A549 (cell line): Measurements from ENCODE around the gene PIP5KL1. TPM values are rescaled to one million over a fixed set of nuclear protein-coding genes. Genes with fewer than 3 reads are reported as not detected.

Experiments used
- ATAC-seq, 2 experiments: fragments of 200-7000 bp in 1 of 2; fragments of >200 bp in 1 of 2; cut with Nextera tagmentation in 1 of 2; cut with Tn5 transposase in 1 of 2; 3 replicates each; pipeline versions ENCODE4 v1.8.0 to v1.9.1; 2018 to 2020; ENCODE audit warnings: mild to moderate bottlenecking in 1 of 2, moderate library complexity in 1 of 2
- CTCF ChIA-PET: fragments of 300-600 bp; sonication (Branson Sonifier 250); formaldehyde crosslinking; extraction: SDS; loops from one replicate; lab custom pipeline; 2021; ENCODE audit warnings: antibody characterized with exemption, inconsistent platforms; lab: Yijun Ruan, JAX
- POLR2A ChIA-PET: fragments of 350-600 bp; formaldehyde crosslinking; extraction: SDS; loops from one replicate; lab custom pipeline; 2021; ENCODE audit warnings: antibody characterized with exemption, inconsistent platforms; lab: Yijun Ruan, JAX
- DNase-seq, 2 experiments: peaks; one replicate each; pipeline versions ENCODE4 v3.0.0 to v3.0.0-alpha.2; 2011 to 2016; ENCODE audit warnings: low read depth in 1 of 2, low spot score in 1 of 2
- FAIRE-seq: peaks from 2 replicates; lab custom pipeline; 2011; peaks lifted over from hg19 to GRCh38; lab: Jason Lieb, UNC
- H3K27ac ChIP-seq, 2 experiments: fragments of >200 bp; sonication (Bioruptor Twin); formaldehyde crosslinking; 3 replicates each; pipeline ENCODE4 v1.5.1; 2016 to 2017
- H3K4me1 ChIP-seq: fragments of >200 bp; sonication (Bioruptor Twin); formaldehyde crosslinking; 3 replicates; pipeline ENCODE4 v1.6.1; 2016
- H3K4me2 ChIP-seq: fragments of >200 bp; sonication (Bioruptor Twin); formaldehyde crosslinking; 3 replicates; pipeline ENCODE4 v1.6.1; 2016
- H3K4me3 ChIP-seq: fragments of >200 bp; sonication (Bioruptor Twin); formaldehyde crosslinking; 3 replicates; pipeline ENCODE4 v1.5.1; 2016
- H3K9me3 ChIP-seq: fragments of >200 bp; sonication (Bioruptor Twin); formaldehyde crosslinking; 3 replicates; pipeline ENCODE4 v1.6.1; 2016
- BHLHE40 ChIP-seq: IDR thresholded peaks from 2 replicates; pipeline ENCODE4 v1.6.1; 2012; ENCODE audit warnings: low read depth, low read length, inconsistent platforms
- E2F6 ChIP-seq: IDR thresholded peaks from 2 replicates; pipeline ENCODE4 v1.6.1; 2012; ENCODE audit warnings: low read depth, borderline replicate concordance
- EP300 ChIP-seq, 2 experiments: fragments of >200 bp; sonication (Bioruptor Twin); formaldehyde crosslinking; IDR thresholded peaks; 2 replicates in 1 of 2; 3 replicates in 1 of 2; pipeline ENCODE4 v1.6.1; 2016 to 2017
- FOSL2 ChIP-seq, 2 experiments: fragments of 450-650 bp in 1 of 2; fragments of >200 bp in 1 of 2; sonication (Bioruptor Twin) in 1 of 2; formaldehyde crosslinking; IDR thresholded peaks; 2 replicates each; pipeline versions ENCODE4 v1.5.0 to v1.6.1; 2016 to 2020; ENCODE audit warnings: mild to moderate bottlenecking in 1 of 2, moderate library complexity in 1 of 2
- GATA3 ChIP-seq: IDR thresholded peaks from 2 replicates; pipeline ENCODE4 v1.6.1; 2012; ENCODE audit warnings: borderline replicate concordance
- HEYL ChIP-seq: fragments of 250-450 bp; sonication (Bioruptor Pico); IDR thresholded peaks from 2 replicates; pipeline ENCODE4 v1.8.0; 2021; ENCODE audit warnings: mild to moderate bottlenecking, moderate library complexity
- HMGXB4 ChIP-seq: fragments of 250-450 bp; sonication (Bioruptor Pico); IDR thresholded peaks from 2 replicates; pipeline ENCODE4 v1.5.0; 2021; ENCODE audit warnings: mild to moderate bottlenecking, moderate library complexity, borderline replicate concordance
- JUN ChIP-seq, 2 experiments: fragments of >200 bp; sonication (Bioruptor Twin); formaldehyde crosslinking; IDR thresholded peaks; 2 replicates in 1 of 2; 3 replicates in 1 of 2; pipeline ENCODE4 v1.6.1; 2016 to 2017
- KDM1A ChIP-seq: fragments of 200-600 bp; sonication (generic); IDR thresholded peaks from 2 replicates; pipeline ENCODE4 v1.6.1; 2016; ENCODE audit warnings: low read depth, mild to moderate bottlenecking
- MAFK ChIP-seq: fragments of 450-650 bp; IDR thresholded peaks from 2 replicates; pipeline ENCODE4 v1.6.1; 2014; ENCODE audit not compliant: partially characterized antibody
- MAZ ChIP-seq: fragments of 150-350 bp; IDR thresholded peaks from 2 replicates; pipeline ENCODE4 v1.6.1; 2014; ENCODE audit warnings: antibody characterized with exemption, low read depth, low read length, borderline replicate concordance
- NFE2L2 ChIP-seq: fragments of 150-350 bp; conservative IDR thresholded peaks from 2 replicates; pipeline ENCODE4 v1.6.1; 2014; ENCODE audit warnings: low read length
- NR3C1 ChIP-seq: fragments of >200 bp; sonication (Bioruptor Twin); formaldehyde crosslinking; IDR thresholded peaks from 3 replicates; pipeline ENCODE4 v1.6.1; 2017
- PBX3 ChIP-seq: IDR thresholded peaks from 2 replicates; pipeline ENCODE4 v1.6.1; 2012
- RAD21 ChIP-seq, 2 experiments: fragments of >200 bp in 1 of 2; sonication (Bioruptor Twin) in 1 of 2; formaldehyde crosslinking in 1 of 2; IDR thresholded peaks in 1 of 2; conservative IDR thresholded peaks in 1 of 2; 2 replicates in 1 of 2; 3 replicates in 1 of 2; pipeline ENCODE4 v1.6.1; 2012 to 2018; ENCODE audit warnings: inconsistent platforms in 1 of 2
- RNF2 ChIP-seq: fragments of 200-600 bp; sonication (generic); IDR thresholded peaks from 2 replicates; pipeline ENCODE4 v1.6.1; 2016; ENCODE audit warnings: low read depth, mild to moderate bottlenecking, antibody characterized with exemption, moderate library complexity, borderline replicate concordance
- SMC3 ChIP-seq: fragments of >200 bp; sonication (Bioruptor Twin); formaldehyde crosslinking; IDR thresholded peaks from 3 replicates; pipeline ENCODE4 v1.6.1; 2018; ENCODE audit warnings: inconsistent platforms
- TP53 ChIP-seq: fragments of 250-450 bp; sonication (Bioruptor Pico); IDR thresholded peaks from 2 replicates; pipeline ENCODE4 v1.5.0; 2021; ENCODE audit warnings: mild to moderate bottlenecking, moderate library complexity
- WGBS: methylation state at CpG from one replicate; pipeline ENCODE4 v1.1.6; 2017; ENCODE audit errors: missing lambda C conversion rate; 5-methylcytosine and 5-hydroxymethylcytosine counted together
- polyA plus RNA-seq, 4 experiments: library from polyadenylated mRNA; depleted of rRNA in 3 of 4; stranded (reverse); fragments of >200 nt; fragmentation: RNase III in 1 of 4; extraction: RNeasy Plus Mini Kit Qiagen cat#74134 plus additional on column Dnase treatment in 1 of 4; gene quantifications; 2 replicates in 3 of 4; 3 replicates in 1 of 4; pipeline ENCODE4 v1.2.3, GENCODE V29; 2011 to 2017
- TF ChIP-seq, protein P1 (sequence below): fragments of >200 bp; sonication (Bioruptor Twin); formaldehyde crosslinking; IDR thresholded peaks from 3 replicates; pipeline ENCODE4 v1.5.1; 2016

Gene PIP5KL1
- polyA plus RNA-seq, 2 of the 4 experiments (the other 2 are of a cell fraction), result 2.4 to 2.5 TPM

DNA sequence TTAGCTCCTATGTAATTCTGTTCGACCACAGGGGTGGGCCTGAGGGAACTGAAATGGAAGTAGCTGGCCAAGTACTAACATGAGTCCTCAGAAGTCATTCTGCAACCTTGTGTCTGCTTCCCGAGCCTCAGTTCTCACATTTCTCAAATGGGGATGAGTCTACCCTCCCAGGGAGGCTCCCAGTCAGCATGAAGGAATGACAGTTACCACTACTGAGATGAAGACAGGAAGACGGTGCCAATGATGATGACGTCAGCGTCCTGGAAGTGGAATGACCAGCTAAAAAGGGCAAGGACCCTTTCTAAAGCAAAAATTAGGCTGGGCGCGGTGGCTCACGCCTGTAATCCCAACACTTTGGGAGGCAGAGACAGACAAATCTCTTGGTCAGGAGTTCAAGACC lies 6.8 kb downstream of the PIP5KL1 start:
- ChIA-PET POLR2A (no interaction called here), CTCF (interaction anchor here (0.7 to 7.0 kb wide), 19 partner anchors 14 to 709 kb away, joined by 3 to 83 read pairs (median 4); partner anchors contain the start of genes CDK9, ST6GALNAC6 and TOR2A)
- Histone ChIP-seq H3K27ac (peak overlapping the region; percentile 49 to 79; a peak in 4 of 6 replicates), H3K4me1 (peaks cover 52% of the 10 kb centered on the region), H3K9me3 (no peaks in the 10 kb centered on the region), H3K4me3 (no peak overlapping the region), H3K4me2 (peak overlapping the region; percentile 40)
- FAIRE-seq (no peak), ATAC-seq (peak in 1 of 2 experiments; percentile 1; a peak in 1 of 6 replicates), DNase-seq (peak in 1 of 2 experiments; percentile 74)
- 54% methylated on average over 8 of the region's 8 CpGs for WGBS
- TF ChIP-seq HMGXB4 (CRISPR knock-in tag) (no peak), MAFK (peak; percentile 85), FOSL2 (IDR thresholded peaks at IDR 0.05) (no peak), FOSL2 (CRISPR knock-in tag; IDR thresholded peaks at IDR 0.05) (peak; percentile 67)

- no peaks in the 10 kb centered on the region for H3K9me3 ChIP-seq
- peak overlapping the region; percentile 40; the same call in 1 of the 3 replicates for H3K4me2 ChIP-seq
- peaks cover 52% of the 10 kb centered on the region for H3K4me1 ChIP-seq
- ATAC-seq, result no peak
- TF ChIP-seq GATA3, result no peak
- no peak for TF ChIP-seq HEYL (CRISPR knock-in tag)
- TF ChIP-seq NR3C1, result no peak
- no peak for TF ChIP-seq EP300 (IDR thresholded peaks at IDR 0.05)
- TF ChIP-seq MAZ, result no peak
- no peak for TF ChIP-seq RNF2
- no peak for TF ChIP-seq BHLHE40
- no peak for TF ChIP-seq TP53
- TF ChIP-seq E2F6, result no peak
- no peak for TF ChIP-seq NFE2L2
- H3K27ac ChIP-seq, result peak overlapping the region in 1 of 2 experiments; percentile 79; a peak in 3 of 6 replicates
- no peak overlapping the region for H3K4me3 ChIP-seq
- no peak for DNase-seq
- ChIA-PET CTCF (interaction anchor here (0.5 to 7.0 kb wide), 20 partner anchors 10 to 418 kb away, joined by 3 to 83 read pairs (median 8); partner anchors contain the start of genes CDK9, PIP5KL1, ST6GALNAC6 and TOR2A), POLR2A (no interaction called here)
- FAIRE-seq, result no peak
- 86% methylated on average over 5 of the region's 6 CpGs for WGBS
Observed at GRCh38 chr9:127923046-127923445, 7.5 kb downstream of the PIP5KL1 start.

- H3K4me3 ChIP-seq, result peak overlapping the region; percentile 25; the same call in 1 of the 3 replicates
- ATAC-seq (peak; percentile 5 to 41; a peak in 3 of 6 replicates), DNase-seq (peak in 1 of 2 experiments; percentile 85)
Observed at GRCh38 chr9:127921557-127922120, 8.9 kb downstream of the PIP5KL1 start.

More at GRCh38 chr9:127921557-127922120, 8.9 kb downstream of the PIP5KL1 start:
- CTCF ChIA-PET, result interaction anchor here (0.5 to 7.0 kb wide), 84 partner anchors 8 to 706 kb away, joined by 3 to 83 read pairs (median 5); partner anchors contain the start of genes AK1, CDK9, DPM2 and PIP5KL1
- no peak for FAIRE-seq
- peak overlapping the region; percentile 83 for H3K4me2 ChIP-seq
- peak overlapping the region; percentile 79 to 90; a peak in 4 of 6 replicates for H3K27ac ChIP-seq
- WGBS, result 13% methylated on average over 30 of the region's 45 CpGs
- TF ChIP-seq KDM1A (peak; percentile 30; the same call in 1 of the 2 replicates), JUN (IDR thresholded peaks at IDR 0.05) (0 out of 5 replicates have a peak, but pooled peaks of 1 of the 2 experiments have one; percentile 30), PBX3 (no peak), RAD21 (conservative IDR thresholded peaks at IDR 0.05 in 1 of 2, IDR thresholded peaks at IDR 0.05 in 1 of 2) (peak; percentile 93 to 97), SMC3 (peak; percentile 85)
- TF ChIP-seq, protein P1, sequence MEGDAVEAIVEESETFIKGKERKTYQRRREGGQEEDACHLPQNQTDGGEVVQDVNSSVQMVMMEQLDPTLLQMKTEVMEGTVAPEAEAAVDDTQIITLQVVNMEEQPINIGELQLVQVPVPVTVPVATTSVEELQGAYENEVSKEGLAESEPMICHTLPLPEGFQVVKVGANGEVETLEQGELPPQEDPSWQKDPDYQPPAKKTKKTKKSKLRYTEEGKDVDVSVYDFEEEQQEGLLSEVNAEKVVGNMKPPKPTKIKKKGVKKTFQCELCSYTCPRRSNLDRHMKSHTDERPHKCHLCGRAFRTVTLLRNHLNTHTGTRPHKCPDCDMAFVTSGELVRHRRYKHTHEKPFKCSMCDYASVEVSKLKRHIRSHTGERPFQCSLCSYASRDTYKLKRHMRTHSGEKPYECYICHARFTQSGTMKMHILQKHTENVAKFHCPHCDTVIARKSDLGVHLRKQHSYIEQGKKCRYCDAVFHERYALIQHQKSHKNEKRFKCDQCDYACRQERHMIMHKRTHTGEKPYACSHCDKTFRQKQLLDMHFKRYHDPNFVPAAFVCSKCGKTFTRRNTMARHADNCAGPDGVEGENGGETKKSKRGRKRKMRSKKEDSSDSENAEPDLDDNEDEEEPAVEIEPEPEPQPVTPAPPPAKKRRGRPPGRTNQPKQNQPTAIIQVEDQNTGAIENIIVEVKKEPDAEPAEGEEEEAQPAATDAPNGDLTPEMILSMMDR, result peak; percentile 89
- POLR2A ChIA-PET, result no interaction called here
- H3K4me1 ChIP-seq, result peaks cover 59% of the 10 kb centered on the region
- no peaks in the 10 kb centered on the region for H3K9me3 ChIP-seq
